OCI-LY3 (cell line): ENCODE results near the gene NR1D1.

Source experiments
- H2AFZ ChIP-seq: fragments of 200-600, 300-600 bp; shearing (Covaris generic); 2 replicates; pipeline ENCODE4 v1.6.0; 2014; ENCODE audit warnings: antibody characterized with exemption, low read depth, low read length
- H3K27ac ChIP-seq: fragments of 200-600, 300-600 bp; sonication (generic); 2 replicates; pipeline ENCODE4 v1.5.1; 2014; ENCODE audit warnings: mild to moderate bottlenecking, low read length, moderate library complexity, mixed read lengths
- H3K27me3 ChIP-seq: fragments of 200-600, 300-600 bp; sonication (generic); 2 replicates; pipeline ENCODE4 v1.6.1; 2014; ENCODE audit warnings: low read depth, low read length, mixed read lengths
- H3K36me3 ChIP-seq: fragments of 200-600, 300-600 bp; sonication (generic); replicated peaks from 2 replicates; pipeline ENCODE3; 2014; ENCODE audit warnings: low read depth, low read length, mixed read lengths
- H3K4me1 ChIP-seq: fragments of 300-600, 200-600 bp; sonication (generic); 2 replicates; pipeline ENCODE4 v1.6.1; 2014; ENCODE audit warnings: low read length, mixed read lengths
- H3K4me2 ChIP-seq: fragments of 200-600, 300-600 bp; sonication (generic); 2 replicates; pipeline ENCODE4 v1.6.1; 2014; ENCODE audit warnings: low read length, mixed read lengths
- H3K4me3 ChIP-seq: fragments of 300-600, 200-600 bp; sonication (generic); 2 replicates; pipeline ENCODE4 v1.5.1; 2014; ENCODE audit warnings: antibody characterized with exemption, mild to moderate bottlenecking, low read length, moderate library complexity
- H3K79me2 ChIP-seq: fragments of 300-600, 200-600 bp; shearing (Covaris generic); 2 replicates; pipeline ENCODE4 v1.6.1; 2014; ENCODE audit warnings: mild to moderate bottlenecking, low read length, mixed read lengths
- H3K9ac ChIP-seq: fragments of 300-600, 200-600 bp; shearing (Covaris generic); 2 replicates; pipeline ENCODE4 v1.6.0; 2014; ENCODE audit warnings: mild to moderate bottlenecking, low read length, moderate library complexity
- H3K9me3 ChIP-seq: fragments of 200-600, 300-600 bp; shearing (Covaris generic); 2 replicates; pipeline ENCODE4 v1.6.1; 2014; ENCODE audit warnings: low read length, mixed read lengths; ENCODE audit not compliant: insufficient read depth
- H4K20me1 ChIP-seq: fragments of 200-600, 300-600 bp; sonication (generic); 2 replicates; pipeline ENCODE4 v1.6.1; 2016; ENCODE audit warnings: low read length, mixed read lengths; ENCODE audit not compliant: insufficient read depth
- CTCF ChIP-seq: fragments of 200-600, 300-600 bp; sonication (generic); IDR thresholded peaks from 2 replicates; pipeline ENCODE4 v1.5.1; 2014; ENCODE audit warnings: antibody characterized with exemption, low read length, low read depth
- EZH2phosphoT487 ChIP-seq: fragments of 200-600 bp; shearing (Covaris generic); IDR thresholded peaks from 2 replicates; pipeline ENCODE4 v1.6.1; 2018; ENCODE audit warnings: antibody characterized with exemption, mixed run types, low read depth

NR1D1 gene

GRCh38 chr17:40113110-40113906 lies 12.9 kb upstream of the NR1D1 start:
- Histone ChIP-seq H3K9me3 (no peaks in the 10 kb centered on the region), H3K36me3 (no peaks in the 10 kb centered on the region), H3K27me3 (no peaks in the 10 kb centered on the region), H3K27ac (peak overlapping the region; percentile 66), H3K4me2 (peak overlapping the region; percentile 98), H4K20me1 (no peaks in the 10 kb centered on the region), H3K79me2 (no peaks in the 10 kb centered on the region), H3K9ac (peak overlapping the region; percentile 76), H3K4me1 (peaks cover 49% of the 10 kb centered on the region), H2AFZ (peak overlapping the region; percentile 22; the same call in 1 of the 2 replicates), H3K4me3 (peak overlapping the region; percentile 79)
- TF ChIP-seq EZH2phosphoT487, result no peak
- peak; percentile 56 for TF ChIP-seq CTCF

- no peaks in the 10 kb centered on the region for H4K20me1 ChIP-seq
- peaks cover 55% of the 10 kb centered on the region for H3K4me1 ChIP-seq
- no peaks in the 10 kb centered on the region for H3K9me3 ChIP-seq
- peak overlapping the region; percentile 85 for H3K4me2 ChIP-seq
- H3K4me3 ChIP-seq, result peak overlapping the region; percentile 79
- no peaks in the 10 kb centered on the region for H3K36me3 ChIP-seq
- H2AFZ ChIP-seq, result peak overlapping the region; percentile 1; the same call in 1 of the 2 replicates
- TF ChIP-seq EZH2phosphoT487 (no peak), CTCF (no peak)
- H3K79me2 ChIP-seq, result no peaks in the 10 kb centered on the region
- H3K9ac ChIP-seq, result peak overlapping the region; percentile 46; the same call in 1 of the 2 replicates
- H3K27ac ChIP-seq, result no peak overlapping the region
- no peaks in the 10 kb centered on the region for H3K27me3 ChIP-seq
These were observed 12.3 kb upstream of the NR1D1 start for GRCh38 chr17:40112718-40113109.

- peaks cover 60% of the 10 kb centered on the region for H3K4me1 ChIP-seq
- no peaks in the 10 kb centered on the region for H3K9me3 ChIP-seq
- TF ChIP-seq EZH2phosphoT487 (no peak), CTCF (no peak)
- H4K20me1 ChIP-seq, result no peaks in the 10 kb centered on the region
- 0 out of 2 replicates have a peak overlapping the region, but pooled peaks have one; percentile 68 for H2AFZ ChIP-seq
- H3K27me3 ChIP-seq, result no peaks in the 10 kb centered on the region
- H3K4me3 ChIP-seq, result peak overlapping the region; percentile 64; the same call in 1 of the 2 replicates
- H3K4me2 ChIP-seq, result peak overlapping the region; percentile 85
- no peak overlapping the region for H3K27ac ChIP-seq
- no peaks in the 10 kb centered on the region for H3K36me3 ChIP-seq
- no peaks in the 10 kb centered on the region for H3K79me2 ChIP-seq
- H3K9ac ChIP-seq, result peak overlapping the region; percentile 46
These were observed 11.9 kb upstream of the NR1D1 start for GRCh38 chr17:40112191-40112711.
